ENCODE measurements around the gene SLC5A6. TPM values are rescaled to one million over a fixed set of nuclear protein-coding genes. Genes with fewer than 3 reads are reported as not detected.

SLC5A6 gene
- total and polyA plus RNA-seq, 2 donors, result 15.8 to 24.3 TPM

GRCh38 chr2:27225526-27225925 is 13.5 kb upstream of the SLC5A6 start:
- H3K4me3 ChIP-seq (ENCODE audit: low read length in 2 of 2), result no peak overlapping the region
- 98% methylated on average over 9 of the region's 9 CpGs for WGBS
- H3K9me3 ChIP-seq (ENCODE audit: control insufficient read depth in 2 of 2, insufficient read depth in 1 of 2, low read length in 1 of 2), result no peaks in the 10 kb centered on the region
- H3K27ac ChIP-seq (ENCODE audit: low read depth in 1 of 2, low read length in 1 of 2), result no peak overlapping the region
- H3K36me3 ChIP-seq (ENCODE audit: control insufficient read depth in 2 of 2, insufficient read depth in 2 of 2, low read length in 1 of 2), result peaks cover 66 to 75% of the 10 kb centered on the region in 2 donors
- no peaks in the 10 kb centered on the region for H3K27me3 ChIP-seq (ENCODE audit: control insufficient read depth in 2 of 2, insufficient read depth in 1 of 2, low read length in 1 of 2)
- no peak for DNase-seq (ENCODE audit: low read depth in 6 of 9, low spot score in 9 of 9)
- no peaks in the 10 kb centered on the region for H3K4me1 ChIP-seq (ENCODE audit: control insufficient read depth in 2 of 2, insufficient read depth in 2 of 2, low read length in 2 of 2)

GRCh38 chr2:27223416-27223815 is 11.3 kb upstream of the SLC5A6 start:
- DNase-seq (ENCODE audit: low read depth in 6 of 9, low spot score in 9 of 9), result no peak
- 98% methylated on average over 6 of the region's 6 CpGs for WGBS
- no peaks in the 10 kb centered on the region for H3K27me3 ChIP-seq (ENCODE audit: control insufficient read depth in 2 of 2, insufficient read depth in 1 of 2, low read length in 1 of 2)
- no peak overlapping the region for H3K4me3 ChIP-seq (ENCODE audit: low read length in 2 of 2)
- peaks cover 0 to under 1% of the 10 kb centered on the region in 2 donors for H3K4me1 ChIP-seq (ENCODE audit: control insufficient read depth in 2 of 2, insufficient read depth in 2 of 2, low read length in 2 of 2)
- H3K36me3 ChIP-seq (ENCODE audit: control insufficient read depth in 2 of 2, insufficient read depth in 2 of 2, low read length in 1 of 2), result peaks cover 67 to 76% of the 10 kb centered on the region in 2 donors
- H3K27ac ChIP-seq (ENCODE audit: low read depth in 1 of 2, low read length in 1 of 2), result no peak overlapping the region
- no peaks in the 10 kb centered on the region for H3K9me3 ChIP-seq (ENCODE audit: control insufficient read depth in 2 of 2, insufficient read depth in 1 of 2, low read length in 1 of 2)

DNA sequence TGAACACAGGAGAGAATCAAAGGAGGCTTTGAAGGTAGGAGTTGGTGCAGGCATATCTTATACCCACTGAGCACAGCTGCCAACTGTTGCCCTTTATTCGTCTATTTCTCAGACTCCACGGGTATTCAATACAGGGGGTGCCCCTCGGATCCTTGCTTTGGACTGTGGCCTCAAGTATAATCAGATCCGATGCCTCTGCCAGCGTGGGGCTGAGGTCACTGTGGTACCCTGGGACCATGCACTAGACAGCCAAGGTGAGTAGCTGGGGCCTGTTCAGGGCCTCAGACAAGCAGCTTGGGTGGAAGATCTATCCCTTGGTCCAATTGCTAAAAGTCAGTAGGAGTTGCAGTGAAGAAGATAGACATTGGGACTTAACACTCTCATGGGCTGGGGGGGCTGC is 10.3 kb upstream of the SLC5A6 start:
- Histone ChIP-seq H3K27me3 (ENCODE audit: control insufficient read depth in 2 of 2, insufficient read depth in 1 of 2, low read length in 1 of 2) (no peaks in the 10 kb centered on the region), H3K4me1 (ENCODE audit: control insufficient read depth in 2 of 2, insufficient read depth in 2 of 2, low read length in 2 of 2) (peaks cover 5 to 10% of the 10 kb centered on the region in 2 donors), H3K4me3 (ENCODE audit: low read length in 2 of 2) (no peak overlapping the region), H3K9me3 (ENCODE audit: control insufficient read depth in 2 of 2, insufficient read depth in 1 of 2, low read length in 1 of 2) (no peaks in the 10 kb centered on the region), H3K27ac (ENCODE audit: low read depth in 1 of 2, low read length in 1 of 2) (no peak overlapping the region), H3K36me3 (ENCODE audit: control insufficient read depth in 2 of 2, insufficient read depth in 2 of 2, low read length in 1 of 2) (peaks cover 67 to 70% of the 10 kb centered on the region in 2 donors)
- no peak for DNase-seq (ENCODE audit: low read depth in 6 of 9, low spot score in 9 of 9)
- 97% methylated on average over 5 of the region's 5 CpGs for WGBS

GRCh38 chr2:27221166-27221565 is 9.1 kb upstream of the SLC5A6 start:
- DNase-seq (ENCODE audit: low read depth in 6 of 9, low spot score in 9 of 9), result no peak
- Histone ChIP-seq H3K4me3 (ENCODE audit: low read length in 2 of 2) (no peak overlapping the region), H3K4me1 (ENCODE audit: control insufficient read depth in 2 of 2, insufficient read depth in 2 of 2, low read length in 2 of 2) (peaks cover 5 to 15% of the 10 kb centered on the region in 2 donors), H3K27ac (ENCODE audit: low read depth in 1 of 2, low read length in 1 of 2) (no peak overlapping the region), H3K36me3 (ENCODE audit: control insufficient read depth in 2 of 2, insufficient read depth in 2 of 2, low read length in 1 of 2) (peaks cover 55 to 57% of the 10 kb centered on the region in 2 donors), H3K27me3 (ENCODE audit: control insufficient read depth in 2 of 2, insufficient read depth in 1 of 2, low read length in 1 of 2) (no peaks in the 10 kb centered on the region), H3K9me3 (ENCODE audit: control insufficient read depth in 2 of 2, insufficient read depth in 1 of 2, low read length in 1 of 2) (no peaks in the 10 kb centered on the region)
- WGBS, result 96% methylated on average over 3 of the region's 3 CpGs

DNA sequence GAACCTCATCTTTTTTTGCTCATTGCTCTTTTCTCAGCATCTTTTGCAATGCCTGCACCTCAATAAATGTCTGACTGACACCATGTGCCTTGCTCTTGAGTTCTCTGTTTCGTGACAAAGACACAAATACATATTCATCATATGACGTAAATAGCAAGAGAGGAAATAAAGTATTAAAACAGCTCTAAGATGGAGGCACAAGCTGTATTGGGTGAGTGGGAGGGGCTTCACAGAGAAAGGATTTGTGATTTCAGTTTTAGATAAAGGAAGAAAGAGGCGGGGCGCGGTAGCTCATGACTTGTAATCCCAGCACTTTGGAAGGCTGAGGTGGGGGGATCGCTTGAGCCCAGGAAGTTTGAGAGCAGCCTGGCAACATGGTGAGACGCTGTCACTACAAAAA is 8.0 kb upstream of the SLC5A6 start:
- Histone ChIP-seq H3K9me3 (ENCODE audit: control insufficient read depth in 2 of 2, insufficient read depth in 1 of 2, low read length in 1 of 2) (no peaks in the 10 kb centered on the region), H3K27me3 (ENCODE audit: control insufficient read depth in 2 of 2, insufficient read depth in 1 of 2, low read length in 1 of 2) (no peaks in the 10 kb centered on the region), H3K36me3 (ENCODE audit: control insufficient read depth in 2 of 2, insufficient read depth in 2 of 2, low read length in 1 of 2) (peaks cover 45 to 54% of the 10 kb centered on the region in 2 donors), H3K27ac (ENCODE audit: low read depth in 1 of 2, low read length in 1 of 2) (no peak overlapping the region), H3K4me1 (ENCODE audit: control insufficient read depth in 2 of 2, insufficient read depth in 2 of 2, low read length in 2 of 2) (peaks cover 5 to 15% of the 10 kb centered on the region in 2 donors), H3K4me3 (ENCODE audit: low read length in 2 of 2) (no peak overlapping the region)
- WGBS, result 96% methylated on average over 7 of the region's 7 CpGs
- no peak for DNase-seq (ENCODE audit: low read depth in 6 of 9, low spot score in 9 of 9)

GRCh38 chr2:27219091-27219490 is 7.0 kb upstream of the SLC5A6 start:
- H3K4me3 ChIP-seq (ENCODE audit: low read length in 2 of 2), result no peak overlapping the region
- H3K27ac ChIP-seq (ENCODE audit: low read depth in 1 of 2, low read length in 1 of 2), result no peak overlapping the region
- no peaks in the 10 kb centered on the region for H3K27me3 ChIP-seq (ENCODE audit: control insufficient read depth in 2 of 2, insufficient read depth in 1 of 2, low read length in 1 of 2)
- 97% methylated on average over 2 of the region's 2 CpGs for WGBS
- no peaks in the 10 kb centered on the region for H3K9me3 ChIP-seq (ENCODE audit: control insufficient read depth in 2 of 2, insufficient read depth in 1 of 2, low read length in 1 of 2)
- peaks cover 35 to 46% of the 10 kb centered on the region in 2 donors for H3K36me3 ChIP-seq (ENCODE audit: control insufficient read depth in 2 of 2, insufficient read depth in 2 of 2, low read length in 1 of 2)
- H3K4me1 ChIP-seq (ENCODE audit: control insufficient read depth in 2 of 2, insufficient read depth in 2 of 2, low read length in 2 of 2), result peaks cover 5 to 15% of the 10 kb centered on the region in 2 donors
- no peak for DNase-seq (ENCODE audit: low read depth in 6 of 9, low spot score in 9 of 9)

DNA sequence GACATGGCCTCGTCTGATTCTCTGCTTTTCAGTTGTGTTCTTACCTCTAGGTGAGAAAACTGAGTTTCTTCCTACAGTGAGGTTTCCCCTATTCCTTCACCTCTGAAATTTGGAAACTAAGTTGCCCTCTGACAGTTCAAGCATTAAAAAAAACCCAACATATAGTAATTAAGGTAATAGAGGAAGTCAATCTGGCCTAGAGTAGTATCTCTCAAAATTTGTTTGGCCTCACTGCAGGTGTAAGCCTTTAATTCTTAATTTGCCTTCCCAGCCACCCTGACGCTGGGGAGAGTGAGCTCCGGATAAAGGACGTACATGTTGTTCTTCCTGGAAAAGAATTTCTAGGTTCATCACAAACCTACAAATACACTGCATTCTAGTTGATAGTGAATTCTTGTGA is 6.5 kb upstream of the SLC5A6 start:
- WGBS, result 93% methylated on average over 4 of the region's 4 CpGs
- Histone ChIP-seq H3K27ac (ENCODE audit: low read depth in 1 of 2, low read length in 1 of 2) (no peak overlapping the region), H3K27me3 (ENCODE audit: control insufficient read depth in 2 of 2, insufficient read depth in 1 of 2, low read length in 1 of 2) (no peaks in the 10 kb centered on the region), H3K9me3 (ENCODE audit: control insufficient read depth in 2 of 2, insufficient read depth in 1 of 2, low read length in 1 of 2) (no peaks in the 10 kb centered on the region), H3K4me3 (ENCODE audit: low read length in 2 of 2) (no peak overlapping the region), H3K36me3 (ENCODE audit: control insufficient read depth in 2 of 2, insufficient read depth in 2 of 2, low read length in 1 of 2) (peaks cover 30 to 44% of the 10 kb centered on the region in 2 donors), H3K4me1 (ENCODE audit: control insufficient read depth in 2 of 2, insufficient read depth in 2 of 2, low read length in 2 of 2) (peaks cover 5 to 16% of the 10 kb centered on the region in 2 donors)
- DNase-seq (ENCODE audit: low read depth in 6 of 9, low spot score in 9 of 9), result no peak

DNA sequence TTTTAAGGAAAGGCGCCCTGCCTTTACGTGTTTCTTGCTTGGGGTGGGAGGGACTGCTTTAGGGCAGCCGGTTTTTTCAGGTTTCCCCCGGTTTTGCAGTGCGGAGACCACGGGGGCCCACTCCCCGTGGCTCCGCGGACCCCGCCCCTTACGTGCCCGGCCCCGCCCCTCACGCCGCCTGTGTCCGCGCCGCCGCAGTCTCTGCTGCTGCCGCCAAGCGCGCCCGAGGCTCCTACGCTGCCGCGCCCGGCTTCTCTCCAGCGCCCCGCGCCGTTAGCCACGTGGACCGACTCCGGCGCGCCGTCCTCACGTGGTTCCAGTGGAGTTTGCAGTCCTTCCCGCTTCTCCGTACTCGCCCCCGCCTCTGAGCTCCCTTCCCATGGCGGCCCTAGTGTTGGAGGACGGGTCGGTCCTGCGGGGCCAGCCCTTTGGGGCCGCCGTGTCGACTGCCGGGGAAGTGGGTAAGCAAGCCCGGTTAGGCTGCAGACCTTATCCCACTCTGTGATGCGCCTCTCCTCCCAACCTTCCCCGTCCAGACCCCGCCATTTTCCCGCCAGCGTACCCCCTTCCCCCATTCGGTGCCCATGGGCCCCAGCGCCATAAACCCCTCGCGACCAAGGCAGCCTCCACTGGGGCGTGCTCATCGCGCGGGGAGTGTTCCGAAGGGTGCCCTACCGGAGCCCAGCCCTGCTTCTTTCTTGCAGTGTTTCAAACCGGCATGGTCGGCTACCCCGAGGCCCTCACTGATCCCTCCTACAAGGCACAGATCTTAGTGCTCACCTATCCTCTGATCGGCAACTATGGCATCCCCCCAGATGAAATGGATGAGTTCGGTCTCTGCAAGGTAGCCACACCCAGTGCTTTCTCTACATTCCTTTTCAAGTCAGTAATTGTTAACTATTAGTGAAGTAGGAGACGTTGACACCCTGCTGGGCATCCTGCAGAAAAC is 5.4 kb upstream of the SLC5A6 start, which contains the start of gene CAD:
CAD (plus strand) TSS at position 197 of the 949 bp plus-strand sequence; CDS start at position 380, 183 bp downstream.
- H3K36me3 ChIP-seq (ENCODE audit: control insufficient read depth in 2 of 2, insufficient read depth in 2 of 2, low read length in 1 of 2), result peaks cover 18 to 37% of the 10 kb centered on the region in 2 donors
- no peaks in the 10 kb centered on the region for H3K9me3 ChIP-seq (ENCODE audit: control insufficient read depth in 2 of 2, insufficient read depth in 1 of 2, low read length in 1 of 2)
- DNase-seq (ENCODE audit: low read depth in 6 of 9, low spot score in 9 of 9), result peak in 7 of 9 donors; percentile 61 to 89 (median 71)
- peaks cover 11 to 24% of the 10 kb centered on the region in 2 donors for H3K4me1 ChIP-seq (ENCODE audit: control insufficient read depth in 2 of 2, insufficient read depth in 2 of 2, low read length in 2 of 2)
- peak within 1 kb of the TSS; percentile 70 to 72 for H3K27ac ChIP-seq (ENCODE audit: low read depth in 1 of 2, low read length in 1 of 2)
- H3K27me3 ChIP-seq (ENCODE audit: control insufficient read depth in 2 of 2, insufficient read depth in 1 of 2, low read length in 1 of 2), result no peaks in the 10 kb centered on the region
- H3K4me3 ChIP-seq (ENCODE audit: low read length in 2 of 2), result peak within 1 kb of the TSS; percentile 49 to 82
- under 1% methylated on average over 72 of the region's 72 CpGs for WGBS

- Histone ChIP-seq H3K4me3 (ENCODE audit: low read length in 2 of 2) (peak overlapping the region; percentile 49 to 82), H3K4me1 (ENCODE audit: control insufficient read depth in 2 of 2, insufficient read depth in 2 of 2, low read length in 2 of 2) (peaks cover 11 to 24% of the 10 kb centered on the region in 2 donors), H3K27ac (ENCODE audit: low read depth in 1 of 2, low read length in 1 of 2) (peak overlapping the region in 1 of 2 donors; percentile 64), H3K36me3 (ENCODE audit: control insufficient read depth in 2 of 2, insufficient read depth in 2 of 2, low read length in 1 of 2) (peaks cover 13 to 31% of the 10 kb centered on the region in 2 donors), H3K27me3 (ENCODE audit: control insufficient read depth in 2 of 2, insufficient read depth in 1 of 2, low read length in 1 of 2) (no peaks in the 10 kb centered on the region), H3K9me3 (ENCODE audit: control insufficient read depth in 2 of 2, insufficient read depth in 1 of 2, low read length in 1 of 2) (no peaks in the 10 kb centered on the region)
- no peak for DNase-seq (ENCODE audit: low read depth in 6 of 9, low spot score in 9 of 9)
- 95% methylated on average over 13 of the region's 13 CpGs for WGBS
Observed at GRCh38 chr2:27216416-27217137, 4.5 kb upstream of the SLC5A6 start.

Data from thymus (tissue), 11 donors.